Stimulated activated CD4-positive, alpha-beta T cell treated with anti-CD3 and anti-CD28 coated beads, TNF-alpha, amount 100 ng/mL, for 48 hours (primary cell): Measurements from ENCODE around the gene ABCA1.
"Not testable (repeated sequence)": the region's sequence is repeated elsewhere in the genome, so short reads cannot be mapped to it uniquely, and the experiment has no call there.

Experiments
- DNase-seq, 3 donors: peaks; one replicate each; pipeline ENCODE4 v3.0.0-alpha.2; 2020; ENCODE audit warnings: low read depth in 3 of 3

Gene ABCA1

GRCh38 chr9:104769029-104769428 lies 158.9 kb downstream of the ABCA1 start:
- DNase-seq, result not testable (repeated sequence)

- DNase-seq, result no peak
Observed at GRCh38 chr9:104767507-104767906, 160.4 kb downstream of the ABCA1 start.

- DNase-seq, result no peak
Observed at GRCh38 chr9:104766025-104766424, 161.9 kb downstream of the ABCA1 start.

- no peak for DNase-seq
Observed at GRCh38 chr9:104765138-104765537, 162.8 kb downstream of the ABCA1 start.

GRCh38 chr9:104758974-104759373 lies 169.0 kb downstream of the ABCA1 start:
- no peak for DNase-seq

- DNase-seq, result no peak
Observed at GRCh38 chr9:104750185-104750767, 177.7 kb downstream of the ABCA1 start.

- no peak for DNase-seq
Observed at GRCh38 chr9:104748359-104749031, 179.5 kb downstream of the ABCA1 start.

GRCh38 chr9:104747565-104748358 lies 180.2 kb downstream of the ABCA1 start, which contains the start of gene NIPSNAP3A:
TSS of gene NIPSNAP3A (plus strand) at chr9:104747683. CDS start at chr9:104747793, 110 bp downstream.
- DNase-seq, result peak; percentile 73 to 84 (median 74)

- no peak for DNase-seq
Observed at GRCh38 chr9:104747245-104747564, 180.8 kb downstream of the ABCA1 start.

- DNase-seq, result no peak
Observed at GRCh38 chr9:104746798-104747197, 181.2 kb downstream of the ABCA1 start.

GRCh38 chr9:104746285-104746684 lies 181.7 kb downstream of the ABCA1 start:
- DNase-seq, result no peak

- DNase-seq, result no peak
Observed at GRCh38 chr9:104745852-104746251, 182.1 kb downstream of the ABCA1 start.

GRCh38 chr9:104743376-104743985 lies 184.5 kb downstream of the ABCA1 start:
- DNase-seq, result peak in 1 of 3 donors; percentile 15

- DNase-seq, result no peak
Observed at GRCh38 chr9:104740621-104741020, 187.3 kb downstream of the ABCA1 start.

- no peak for DNase-seq
Observed at GRCh38 chr9:104738452-104738851, 189.5 kb downstream of the ABCA1 start.
